Glutamatergic neuron (in vitro differentiated cells): ENCODE results near the gene ZNRD2. TPM values are rescaled to one million over a fixed set of nuclear protein-coding genes. Genes with fewer than 3 reads are reported as not detected.

Experiments
- DNase-seq: peaks from one replicate; pipeline ENCODE4 v3.0.0; 2022
- H3K27ac Mint-ChIP-seq: one replicate; pipeline ENCODE4 v1.8.0; 2020; ENCODE audit warnings: mild to moderate bottlenecking, mixed read lengths, inconsistent platforms; ENCODE audit not compliant: unreplicated experiment
- H3K27me3 Mint-ChIP-seq: one replicate; pipeline ENCODE4 v1.8.0; 2020; ENCODE audit warnings: mild to moderate bottlenecking, moderate library complexity, mixed read lengths, inconsistent platforms; ENCODE audit not compliant: unreplicated experiment
- H3K36me3 Mint-ChIP-seq: one replicate; pipeline ENCODE4 v1.8.0; 2020; ENCODE audit warnings: mild to moderate bottlenecking, mixed read lengths, inconsistent platforms; ENCODE audit not compliant: unreplicated experiment
- H3K4me1 Mint-ChIP-seq: one replicate; pipeline ENCODE4 v1.8.0; 2020; ENCODE audit warnings: mild to moderate bottlenecking, low read depth, mixed read lengths, inconsistent platforms; ENCODE audit not compliant: unreplicated experiment
- H3K4me3 Mint-ChIP-seq: one replicate; pipeline ENCODE4 v1.8.0; 2020; ENCODE audit warnings: mild to moderate bottlenecking, mixed read lengths, inconsistent platforms; ENCODE audit not compliant: unreplicated experiment
- H3K9me3 Mint-ChIP-seq: one replicate; pipeline ENCODE4 v1.8.0; 2020; ENCODE audit warnings: mild to moderate bottlenecking, moderate library complexity, mixed read lengths, inconsistent platforms; ENCODE audit not compliant: unreplicated experiment
- total RNA-seq: library from RNA; stranded (reverse); fragmentation: NEBNext Ultra II Directional; extraction: Animal tissue kit (Norgen Biotek cat#: 25700); gene quantifications from one replicate; pipeline ENCODE4 v1.2.1, GENCODE V29; 2021; ENCODE audit not compliant: unreplicated experiment
- TF ChIP-seq, protein P1 (sequence below): fragments of 200-600 bp; sonication (generic); IDR thresholded peaks from one replicate; pipeline ENCODE4 v1.5.0; 2021; ENCODE audit not compliant: partially characterized antibody, unreplicated experiment

ZNRD2 gene
- total RNA-seq, 1 donor from 2014 or later = 37.9 TPM

DNA sequence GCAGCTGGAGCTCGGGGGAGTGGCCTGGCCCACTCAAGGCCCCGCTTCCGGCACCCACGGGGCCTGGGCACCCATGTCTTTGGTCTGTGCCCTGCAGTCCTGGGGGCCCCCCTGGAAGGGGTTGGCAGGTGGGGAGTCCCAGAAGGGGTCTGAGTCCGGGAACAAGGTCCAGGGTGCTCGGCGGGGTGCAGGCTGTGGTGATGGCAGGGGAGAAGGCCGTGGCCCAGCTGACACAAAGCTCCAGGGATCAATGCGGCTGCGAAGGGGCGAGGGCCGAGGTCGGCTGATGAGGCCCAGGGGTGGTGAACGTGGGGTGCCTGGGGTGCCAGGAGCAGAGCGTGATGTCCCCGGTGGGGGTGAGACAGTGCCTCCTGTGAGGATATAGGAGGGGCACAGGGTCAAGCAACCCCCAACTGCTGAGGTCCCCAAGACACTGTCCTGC is 28.0 kb downstream of the ZNRD2 start:
- Mint-ChIP-seq H3K36me3 (no peaks in the 10 kb centered on the region), H3K9me3 (peaks cover 2% of the 10 kb centered on the region), H3K4me1 (peaks cover 3% of the 10 kb centered on the region), H3K27ac (no peak overlapping the region), H3K27me3 (peaks cover 4% of the 10 kb centered on the region), H3K4me3 (no peak overlapping the region)
- no peak for DNase-seq
- TF ChIP-seq, protein P1, sequence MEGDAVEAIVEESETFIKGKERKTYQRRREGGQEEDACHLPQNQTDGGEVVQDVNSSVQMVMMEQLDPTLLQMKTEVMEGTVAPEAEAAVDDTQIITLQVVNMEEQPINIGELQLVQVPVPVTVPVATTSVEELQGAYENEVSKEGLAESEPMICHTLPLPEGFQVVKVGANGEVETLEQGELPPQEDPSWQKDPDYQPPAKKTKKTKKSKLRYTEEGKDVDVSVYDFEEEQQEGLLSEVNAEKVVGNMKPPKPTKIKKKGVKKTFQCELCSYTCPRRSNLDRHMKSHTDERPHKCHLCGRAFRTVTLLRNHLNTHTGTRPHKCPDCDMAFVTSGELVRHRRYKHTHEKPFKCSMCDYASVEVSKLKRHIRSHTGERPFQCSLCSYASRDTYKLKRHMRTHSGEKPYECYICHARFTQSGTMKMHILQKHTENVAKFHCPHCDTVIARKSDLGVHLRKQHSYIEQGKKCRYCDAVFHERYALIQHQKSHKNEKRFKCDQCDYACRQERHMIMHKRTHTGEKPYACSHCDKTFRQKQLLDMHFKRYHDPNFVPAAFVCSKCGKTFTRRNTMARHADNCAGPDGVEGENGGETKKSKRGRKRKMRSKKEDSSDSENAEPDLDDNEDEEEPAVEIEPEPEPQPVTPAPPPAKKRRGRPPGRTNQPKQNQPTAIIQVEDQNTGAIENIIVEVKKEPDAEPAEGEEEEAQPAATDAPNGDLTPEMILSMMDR = no peak

DNA sequence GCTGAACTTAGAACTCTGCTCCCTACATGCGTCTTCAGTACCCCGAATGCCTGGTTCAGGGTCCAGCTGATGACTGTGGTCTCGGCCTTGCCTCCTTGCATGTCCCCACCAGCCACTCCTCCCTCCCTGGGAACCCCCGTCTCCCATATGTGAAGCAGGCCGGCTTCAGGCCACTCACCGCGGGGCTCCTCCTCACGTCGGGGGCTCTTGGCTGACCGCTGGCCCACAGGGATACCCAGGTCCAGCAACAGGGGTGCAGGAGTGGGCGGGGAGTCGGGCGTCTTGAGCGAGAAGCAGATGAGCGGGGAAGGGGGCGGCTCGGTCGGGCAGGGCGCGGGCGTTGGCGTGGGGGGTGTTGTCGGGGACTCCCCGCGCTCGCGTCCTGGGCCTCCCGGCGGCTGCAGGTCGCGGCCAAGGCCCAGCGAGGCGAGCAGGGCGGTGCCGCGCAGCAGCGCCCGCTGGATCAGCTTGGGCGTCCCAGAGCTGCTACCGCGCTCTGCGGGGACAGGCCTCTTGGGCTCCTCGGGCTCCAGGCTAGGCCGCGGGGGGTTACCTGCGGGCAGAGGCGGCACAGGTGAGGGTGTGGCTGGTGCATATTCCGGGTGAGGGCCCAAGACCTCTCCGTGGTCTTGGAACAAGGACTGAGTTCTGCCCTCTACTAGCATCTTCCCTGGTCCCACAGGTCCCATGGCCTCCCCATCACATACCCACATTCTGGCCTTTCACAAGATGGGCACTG is 29.1 kb downstream of the ZNRD2 start:
- Mint-ChIP-seq H3K36me3 (no peaks in the 10 kb centered on the region), H3K4me3 (no peak overlapping the region), H3K4me1 (peaks cover 14% of the 10 kb centered on the region), H3K27ac (no peak overlapping the region), H3K27me3 (peaks cover 4% of the 10 kb centered on the region), H3K9me3 (peaks cover 2% of the 10 kb centered on the region)
- no peak for DNase-seq
- TF ChIP-seq, protein P1 = no peak

DNA sequence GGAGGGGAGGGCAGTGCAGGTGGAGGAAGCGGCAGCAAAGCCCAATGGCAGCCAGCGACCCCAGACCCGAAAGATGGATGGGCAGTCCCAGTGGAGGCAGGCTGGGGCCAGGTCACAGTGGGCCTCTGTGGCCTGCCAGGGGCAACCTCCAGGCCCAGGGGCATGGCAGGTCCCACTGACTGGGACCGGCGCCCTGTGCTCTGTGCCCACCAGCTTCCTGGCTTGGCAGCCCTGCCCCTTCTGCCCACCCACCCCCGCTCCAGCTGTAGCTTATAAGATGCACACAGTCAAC is 29.6 kb downstream of the ZNRD2 start:
- H3K36me3 Mint-ChIP-seq = no peaks in the 10 kb centered on the region
- no peak overlapping the region for H3K4me3 Mint-ChIP-seq
- TF ChIP-seq, protein P1 = no peak
- peaks cover under 1% of the 10 kb centered on the region for H3K9me3 Mint-ChIP-seq
- H3K27ac Mint-ChIP-seq = no peak overlapping the region
- peaks cover 16% of the 10 kb centered on the region for H3K4me1 Mint-ChIP-seq
- no peak for DNase-seq
- peaks cover 5% of the 10 kb centered on the region for H3K27me3 Mint-ChIP-seq

GRCh38 chr11:65604258-65604657 is 34.0 kb downstream of the ZNRD2 start:
- H3K27ac Mint-ChIP-seq = peak overlapping the region; percentile 88
- no peaks in the 10 kb centered on the region for H3K9me3 Mint-ChIP-seq
- DNase-seq = peak; percentile 60
- TF ChIP-seq, protein P1 = no peak
- H3K4me3 Mint-ChIP-seq = peak overlapping the region; percentile 62
- H3K4me1 Mint-ChIP-seq = peaks cover 25% of the 10 kb centered on the region
- peaks cover 10% of the 10 kb centered on the region for H3K27me3 Mint-ChIP-seq
- H3K36me3 Mint-ChIP-seq = no peaks in the 10 kb centered on the region

GRCh38 chr11:65606876-65607613 is 36.8 kb downstream of the ZNRD2 start:
- TF ChIP-seq, protein P1 = no peak
- Mint-ChIP-seq H3K9me3 (peaks cover 4% of the 10 kb centered on the region), H3K36me3 (no peaks in the 10 kb centered on the region), H3K4me1 (peaks cover 34% of the 10 kb centered on the region), H3K4me3 (peak overlapping the region; percentile 75), H3K27me3 (peaks cover 8% of the 10 kb centered on the region), H3K27ac (no peak overlapping the region)
- peak; percentile 94 for DNase-seq
